ENCODE data around the gene DPH5.

GRCh38 chr1:101017448-101017847 is 8.1 kb downstream of the DPH5 start:
- TF ChIP-seq CTCF (IDR thresholded peaks at IDR 0.05; ENCODE audit: low read depth, low read length), result no peak
- TF ChIP-seq EZH2phosphoT487 (IDR thresholded peaks at IDR 0.05; ENCODE audit: low read depth), result no peak
